Activated T-cell treated with anti-CD3 and anti-CD28 coated beads for 1 hour (primary cell): Measurements from ENCODE around the gene ATP23.

Experiments
- DNase-seq: peaks from one replicate; pipeline ENCODE4 v3.0.0-alpha.2; 2020; ENCODE audit warnings: low read depth

Gene ATP23

GRCh38 chr12:57908511-57908910, 32.9 kb upstream of the ATP23 start:
- no peak for DNase-seq

- DNase-seq, result no peak
These were observed 32.3 kb upstream of the ATP23 start for GRCh38 chr12:57909056-57909455.

GRCh38 chr12:57909611-57910010, 31.8 kb upstream of the ATP23 start:
- DNase-seq, result no peak

- DNase-seq, result no peak
These were observed 23.2 kb upstream of the ATP23 start for GRCh38 chr12:57918147-57918546.

GRCh38 chr12:57927086-57927485, 14.3 kb upstream of the ATP23 start:
- no peak for DNase-seq

DNA sequence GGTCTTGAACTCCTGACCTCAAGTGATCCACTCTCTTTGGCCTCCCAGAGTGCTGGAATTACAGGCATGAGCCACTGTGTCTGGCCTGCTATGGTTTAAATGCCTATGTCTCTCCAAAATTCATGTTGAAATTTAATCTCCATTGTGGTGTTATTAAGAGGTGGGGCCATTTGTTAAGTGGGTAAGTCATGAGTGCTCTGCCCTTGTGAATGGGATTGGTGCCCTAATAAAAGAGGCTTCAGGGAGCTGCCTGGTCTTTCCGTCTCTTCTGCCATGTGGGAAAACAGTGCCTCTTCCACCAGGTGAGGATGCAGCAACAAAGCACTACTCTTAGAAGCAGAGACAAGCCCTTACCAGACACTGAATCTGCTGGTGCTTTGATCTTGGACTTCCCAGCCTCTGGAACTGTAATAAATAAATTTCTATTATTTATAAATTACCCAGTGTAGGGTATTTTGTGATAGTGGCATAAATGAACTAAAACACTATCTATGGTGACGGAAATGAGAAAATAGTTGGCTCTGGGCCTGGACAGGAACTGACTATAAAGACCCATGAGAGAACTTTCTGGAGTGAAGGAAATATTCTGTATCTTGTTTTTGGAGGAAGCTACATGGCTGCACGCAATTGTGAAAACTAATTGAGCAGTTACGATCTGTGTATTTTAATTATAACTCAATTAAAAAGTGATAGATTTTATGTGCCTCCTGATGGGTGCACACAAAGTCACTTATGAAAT, 12.1 kb upstream of the ATP23 start:
- no peak for DNase-seq

DNA sequence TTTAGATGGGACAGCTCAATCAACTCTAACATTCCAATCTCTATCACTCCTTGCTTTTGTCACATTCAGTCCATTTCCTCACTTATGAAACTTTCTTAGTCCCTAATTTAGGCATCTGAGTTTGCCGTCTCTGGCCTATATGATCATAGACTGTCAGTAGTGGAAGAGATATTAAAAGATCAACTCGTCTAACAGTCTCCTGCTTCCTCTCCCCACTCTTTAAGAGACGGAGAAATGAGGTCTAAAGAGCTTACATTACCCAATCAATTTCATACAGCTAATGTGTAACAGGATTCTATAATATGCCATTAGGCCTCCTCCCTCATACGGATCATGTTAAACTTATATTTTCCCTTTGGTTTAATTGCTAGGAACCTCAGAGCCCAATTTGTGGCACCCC, 6.5 kb upstream of the ATP23 start:
- no peak for DNase-seq

GRCh38 chr12:57935331-57935730, 6.0 kb upstream of the ATP23 start:
- no peak for DNase-seq

DNA sequence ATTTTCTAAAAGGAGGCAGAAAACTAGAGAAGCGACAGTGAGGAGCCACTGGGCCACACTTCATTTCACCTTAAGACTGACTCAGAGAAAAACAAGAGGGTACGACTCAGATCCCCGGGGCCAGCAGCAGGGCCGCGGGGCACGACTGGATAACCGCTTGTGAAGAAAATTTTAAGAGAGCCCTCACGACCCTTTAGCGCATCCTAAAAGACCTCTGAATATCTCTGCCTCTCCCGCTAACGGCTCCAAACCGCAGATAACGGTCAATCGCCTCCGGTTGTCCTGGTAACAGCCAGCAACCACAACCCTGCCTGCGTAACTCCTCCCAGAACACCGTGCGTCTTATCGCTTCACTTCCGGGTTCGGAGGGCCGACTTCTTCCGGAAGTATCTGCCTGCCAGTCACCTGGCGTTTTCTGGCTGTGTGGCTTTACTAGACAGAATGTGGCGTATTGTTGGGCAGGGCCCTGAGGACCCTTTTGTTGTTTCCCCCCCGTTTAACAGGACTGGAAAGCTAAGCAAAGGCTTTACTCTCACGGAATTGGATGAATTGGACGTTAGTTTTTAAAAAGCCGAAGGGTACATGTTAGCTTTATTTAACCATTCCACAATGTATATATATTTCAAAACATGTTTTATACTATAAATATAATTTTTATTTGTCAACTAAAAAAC, 5.4 kb upstream of the ATP23 start:
- peak; percentile 82 for DNase-seq

GRCh38 chr12:57936513-57936883, 4.9 kb upstream of the ATP23 start:
- no peak for DNase-seq

- no peak for DNase-seq
These were observed 2.1 kb upstream of the ATP23 start for GRCh38 chr12:57939291-57939690.

DNA sequence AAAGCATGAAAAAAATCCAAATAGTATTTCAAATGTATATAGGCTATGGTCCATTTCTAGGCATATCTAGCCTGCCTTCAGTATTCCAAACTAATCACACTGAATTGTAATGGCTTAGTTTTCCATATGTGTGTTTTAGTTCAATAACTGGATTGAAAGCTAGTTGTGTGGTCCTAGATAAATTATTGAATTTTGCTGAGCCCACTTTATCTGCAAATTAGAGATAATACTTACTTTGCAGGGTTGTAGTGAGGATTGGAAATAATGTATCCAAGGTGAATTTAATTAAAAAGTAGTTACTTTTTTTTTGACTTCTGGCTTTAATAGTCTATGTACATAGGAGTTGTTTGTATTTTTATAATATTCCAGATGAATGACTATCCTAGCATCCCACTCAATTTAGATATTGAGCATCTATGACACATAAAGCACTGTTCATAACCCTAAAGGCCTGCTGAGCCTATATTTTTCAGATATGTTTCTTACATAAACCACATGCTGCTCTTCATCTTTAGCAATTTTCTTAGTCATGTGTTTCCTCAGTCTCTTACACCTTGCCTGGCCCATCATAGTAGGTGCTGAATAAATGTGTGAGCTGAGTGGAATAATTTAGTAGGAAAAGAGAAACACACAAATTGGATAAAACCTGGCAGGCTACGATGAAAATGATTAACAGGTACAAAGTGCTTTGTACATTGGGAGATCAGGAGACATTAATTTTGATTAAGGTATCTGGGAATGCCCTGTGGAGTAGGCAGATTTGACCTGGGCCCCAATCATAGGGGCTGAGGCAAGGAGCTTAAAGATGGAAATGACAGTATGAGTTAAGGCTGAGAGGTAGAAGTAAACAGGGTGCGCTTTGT, 1.1 kb upstream of the ATP23 start:
- no peak for DNase-seq

DNA sequence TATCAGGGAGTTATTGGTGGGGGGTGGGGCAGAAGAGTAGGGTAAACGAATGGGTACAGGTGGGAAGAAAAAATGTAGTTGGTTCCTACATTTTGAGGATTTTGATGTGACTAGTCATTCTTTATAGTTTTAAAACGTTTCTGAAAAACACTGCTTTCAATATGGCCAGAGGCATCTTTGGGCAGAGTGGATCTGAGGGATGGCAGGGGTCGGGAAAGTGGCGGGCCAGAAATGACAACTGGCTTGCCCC, 527 bp upstream of the ATP23 start:
- no peak for DNase-seq

GRCh38 chr12:57943438-57944080, 2.2 kb downstream of the ATP23 start:
- no peak for DNase-seq

GRCh38 chr12:57944313-57945023, 3.1 kb downstream of the ATP23 start:
- no peak for DNase-seq

- no peak for DNase-seq
These were observed 11.4 kb downstream of the ATP23 start for GRCh38 chr12:57952766-57953165.

- no peak for DNase-seq
These were observed 13.4 kb downstream of the ATP23 start for GRCh38 chr12:57954768-57955167.

DNA sequence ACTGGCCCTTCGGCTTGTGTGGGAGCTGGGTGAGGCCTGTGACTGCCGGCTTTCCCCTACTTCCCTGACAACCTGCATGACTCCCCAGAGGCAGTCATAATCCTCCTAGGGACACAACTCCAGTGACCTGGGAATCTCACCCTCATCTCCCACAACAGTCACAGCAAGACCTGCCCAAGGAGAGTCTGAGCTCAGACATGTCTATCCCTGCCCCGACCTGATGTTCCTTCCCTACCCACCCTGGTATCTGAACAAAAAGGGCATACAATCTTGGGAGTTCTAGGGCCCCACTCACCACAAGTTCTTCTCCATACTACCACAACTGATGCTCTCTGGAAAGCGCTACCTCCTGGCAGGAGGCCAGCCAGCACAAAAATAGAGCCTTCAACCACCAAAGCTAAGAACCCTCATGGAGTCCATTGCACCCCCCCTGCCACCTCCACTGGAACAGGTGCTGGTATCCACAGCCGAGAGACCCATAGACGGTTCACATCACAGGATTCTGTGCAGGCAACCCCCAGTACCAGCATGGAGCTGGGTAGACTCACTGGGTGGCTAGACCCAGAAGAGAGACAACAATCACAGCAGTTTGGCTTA, 16.8 kb downstream of the ATP23 start:
- DNase-seq, result no peak

DNA sequence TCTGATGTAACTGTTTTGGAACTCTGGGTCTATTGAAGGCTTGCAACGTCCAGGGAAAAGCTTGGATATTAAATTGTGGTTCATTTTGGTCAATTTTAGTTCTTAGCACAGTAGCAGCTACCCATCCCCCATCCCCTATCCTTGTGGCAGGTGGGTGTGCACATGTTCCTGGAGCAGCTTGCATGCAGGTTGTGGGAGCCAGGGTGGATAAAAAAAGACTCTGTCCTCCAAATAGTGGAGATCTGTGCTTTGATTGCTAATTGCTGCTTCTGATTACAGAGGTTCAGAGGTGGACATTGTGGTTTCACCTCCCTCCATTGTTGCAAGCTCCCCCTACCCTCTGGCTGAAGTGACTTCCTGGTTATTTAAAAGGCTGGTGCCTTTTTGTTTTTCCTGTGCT, 23.1 kb downstream of the ATP23 start:
- DNase-seq, result no peak

- no peak for DNase-seq
These were observed 24.4 kb downstream of the ATP23 start for GRCh38 chr12:57965766-57966165.

DNA sequence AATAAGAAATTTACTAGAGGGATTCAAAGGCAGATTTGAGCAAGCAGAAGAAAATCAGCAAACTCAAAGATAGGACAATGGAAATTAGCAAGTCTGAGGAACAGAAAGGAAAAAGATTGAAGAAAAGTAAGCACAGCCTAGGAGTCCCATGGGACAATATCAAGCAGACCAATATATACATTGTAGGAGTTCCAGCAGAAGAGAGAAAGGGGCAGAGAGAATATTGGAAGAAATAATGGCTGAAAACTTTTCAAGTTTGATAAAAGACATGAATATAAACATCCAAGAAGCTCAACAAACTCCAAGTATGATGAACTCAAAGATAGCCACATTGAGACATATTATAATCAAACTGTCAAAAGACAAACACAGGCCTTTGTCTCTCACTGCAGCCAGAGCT, 25.2 kb downstream of the ATP23 start:
- no peak for DNase-seq
